HG03575 (cell line): Measurements from ENCODE around the gene POLR1E.
"Not testable (repeated sequence)": the region's sequence is repeated elsewhere in the genome, so short reads cannot be mapped to it uniquely, and the experiment has no call there.

Source experiments
- ATAC-seq: cut with Tn5 transposase; IDR thresholded peaks from one replicate; pipeline ENCODE4 v1.9.1; 2021; ENCODE audit not compliant: unreplicated experiment, insufficient number of reproducible peaks, low FRiP score; ENCODE audit errors: extremely low read depth

Gene POLR1E

GRCh38 chr9:37496020-37496419 lies 10.3 kb downstream of the POLR1E start:
- no peak for ATAC-seq

GRCh38 chr9:37497320-37497719 lies 11.6 kb downstream of the POLR1E start:
- ATAC-seq = no peak

GRCh38 chr9:37498457-37498856 lies 12.7 kb downstream of the POLR1E start:
- no peak for ATAC-seq

- ATAC-seq = no peak
Observed at GRCh38 chr9:37499297-37499696, 13.5 kb downstream of the POLR1E start.

- no peak for ATAC-seq
Observed at GRCh38 chr9:37501957-37502596, 16.3 kb downstream of the POLR1E start.

- ATAC-seq = no peak
Observed at GRCh38 chr9:37503736-37504135, 18.0 kb downstream of the POLR1E start.

- no peak for ATAC-seq
Observed at GRCh38 chr9:37504605-37505004, 18.9 kb downstream of the POLR1E start.

- ATAC-seq = no peak
Observed at GRCh38 chr9:37507566-37508134, 21.9 kb downstream of the POLR1E start.

GRCh38 chr9:37508135-37508833 lies 22.5 kb downstream of the POLR1E start:
- ATAC-seq = no peak

GRCh38 chr9:37508834-37509206 lies 23.1 kb downstream of the POLR1E start:
- no peak for ATAC-seq

- no peak for ATAC-seq
Observed at GRCh38 chr9:37509536-37509935, 23.8 kb downstream of the POLR1E start.

- ATAC-seq = not testable (repeated sequence)
Observed at GRCh38 chr9:37510053-37510452, 24.3 kb downstream of the POLR1E start.

GRCh38 chr9:37511016-37512010 lies 25.6 kb downstream of the POLR1E start:
- ATAC-seq = no peak

- no peak for ATAC-seq
Observed at GRCh38 chr9:37512437-37512836, 26.7 kb downstream of the POLR1E start.

- not testable (repeated sequence) for ATAC-seq
Observed at GRCh38 chr9:37514415-37514814, 28.7 kb downstream of the POLR1E start.

GRCh38 chr9:37514999-37515398 lies 29.3 kb downstream of the POLR1E start:
- no peak for ATAC-seq

GRCh38 chr9:37515620-37516258 lies 30.0 kb downstream of the POLR1E start:
- no peak for ATAC-seq

- ATAC-seq = no peak
Observed at GRCh38 chr9:37517923-37518322, 32.2 kb downstream of the POLR1E start.

GRCh38 chr9:37520641-37521040 lies 34.9 kb downstream of the POLR1E start:
- ATAC-seq = no peak
